Adrenal gland (tissue), 12 donors: Measurements from ENCODE around the gene PRKD3. TPM values are rescaled to one million over a fixed set of nuclear protein-coding genes. Genes with fewer than 3 reads are reported as not detected.

Source experiments
- DNase-seq, 7 donors: peaks; one replicate each; pipeline ENCODE4 v3.0.0-alpha.2; 2019 to 2020
- H3K27ac ChIP-seq, 5 donors: fragments of 200-600 bp; sonication (generic) in 4 of 5; 1 replicate in 3 of 5; 2 replicates in 2 of 5; pipeline versions ENCODE4 v1.5.1 to v1.8.0; 2016 to 2020; ENCODE audit warnings: mild to moderate bottlenecking in 1 of 5
- H3K27me3 ChIP-seq: fragments of 200-600 bp; 2 replicates; pipeline ENCODE4 v1.8.0; 2021
- H3K36me3 ChIP-seq, 2 donors: fragments of 200-600 bp; replicated peaks in 1 of 2; 1 replicate in 1 of 2; 2 replicates in 1 of 2; pipeline versions ENCODE4 v1.5.1 to v1.8.0; 2018 to 2022
- H3K4me1 ChIP-seq, 2 donors: fragments of 200-600 bp; replicated peaks in 1 of 2; 1 replicate in 1 of 2; 2 replicates in 1 of 2; pipeline versions ENCODE4 v1.5.1 to v1.8.0; 2018 to 2021
- H3K4me3 ChIP-seq, 4 donors: fragments of 200-600 bp; sonication (generic) in 3 of 4; one replicate each; pipeline ENCODE4 v1.5.1; 2016 to 2018
- H3K9me3 ChIP-seq, 3 donors: fragments of 200-600 bp; sonication (generic) in 1 of 3; replicated peaks in 1 of 3; 1 replicate in 2 of 3; 2 replicates in 1 of 3; pipeline versions ENCODE4 v1.5.1 to v1.8.0; 2016 to 2021
- POLR2A ChIP-seq, 2 donors: fragments of 450-650 bp; IDR thresholded peaks; one replicate each; pipeline ENCODE4 v1.6.1; 2017; ENCODE audit warnings: antibody characterized with exemption in 2 of 2, mild to moderate bottlenecking in 2 of 2, moderate library complexity in 1 of 2
- WGBS, 4 donors: extraction: QIAGEN DNeasy Blood & Tissue Kit in 2 of 4; methylation state at CpG; one replicate each; pipeline versions ENCODE4 v1.1.5 to v1.1.7; 2013 to 2017; 5-methylcytosine and 5-hydroxymethylcytosine counted together
- intact Hi-C, 2 donors: fragments of 100-400 bp; cut with DNase I; formaldehyde crosslinking; loops; one replicate each; pipeline versions ENCODE4 v1.14.1 to v1.15.0; 2022 to 2023
- polyA plus RNA-seq, 3 donors: library from polyadenylated mRNA; stranded (reverse); fragments of 200-250 nt in 2 of 3; fragments of 350-450 nt in 1 of 3; fragmentation: Illumina TruSeq in 1 of 3; extraction: RNeasy Lipid Tissue Mini Kit (QIAGEN cat#74804) in 1 of 3; gene quantifications; one replicate each; pipeline ENCODE4 v1.2.3, GENCODE V29; 2013 to 2014
- total RNA-seq, 9 donors: library from RNA; depleted of rRNA in 4 of 9; stranded (reverse); fragments of >200 nt in 4 of 9; fragments of 120-200 nt in 1 of 9; fragmentation: NEBNext Ultra II Directional in 1 of 9; extraction: Animal tissue kit (Norgen Biotek cat#: 25700) in 1 of 9; gene quantifications; one replicate each; pipeline versions ENCODE4 v1.1.0 to v1.2.4, GENCODE V29; 2013 to 2023
- TF ChIP-seq, protein P1 (sequence below), 6 experiments: fragments of 450-650 bp in 4 of 6; fragments of 200-600 bp in 2 of 6; sonication (generic) in 1 of 6; IDR thresholded peaks; 1 replicate in 5 of 6; 2 replicates in 1 of 6; pipeline versions ENCODE4 v1.5.1 to v1.8.0; 2016 to 2021; ENCODE audit warnings: antibody characterized with exemption in 6 of 6, mild to moderate bottlenecking in 2 of 6, moderate library complexity in 1 of 6
- donor health status: healthy with polysubstance abuse.
- donor health status: Bipolar disorder and iron deficiency.
- donor health status: DM: yes; HTN: yes; CAD: no.
- donor health status: DM: no; HTN: no; CAD: no.
- donor health status: DM: no; HTN: no; CAD: no.
- donor health status: DM: yes; HTN: yes; CAD: no.

The PRKD3 gene
- total and polyA plus RNA-seq, 12 donors, result 10.9 to 136 (median 49.3) TPM

DNA sequence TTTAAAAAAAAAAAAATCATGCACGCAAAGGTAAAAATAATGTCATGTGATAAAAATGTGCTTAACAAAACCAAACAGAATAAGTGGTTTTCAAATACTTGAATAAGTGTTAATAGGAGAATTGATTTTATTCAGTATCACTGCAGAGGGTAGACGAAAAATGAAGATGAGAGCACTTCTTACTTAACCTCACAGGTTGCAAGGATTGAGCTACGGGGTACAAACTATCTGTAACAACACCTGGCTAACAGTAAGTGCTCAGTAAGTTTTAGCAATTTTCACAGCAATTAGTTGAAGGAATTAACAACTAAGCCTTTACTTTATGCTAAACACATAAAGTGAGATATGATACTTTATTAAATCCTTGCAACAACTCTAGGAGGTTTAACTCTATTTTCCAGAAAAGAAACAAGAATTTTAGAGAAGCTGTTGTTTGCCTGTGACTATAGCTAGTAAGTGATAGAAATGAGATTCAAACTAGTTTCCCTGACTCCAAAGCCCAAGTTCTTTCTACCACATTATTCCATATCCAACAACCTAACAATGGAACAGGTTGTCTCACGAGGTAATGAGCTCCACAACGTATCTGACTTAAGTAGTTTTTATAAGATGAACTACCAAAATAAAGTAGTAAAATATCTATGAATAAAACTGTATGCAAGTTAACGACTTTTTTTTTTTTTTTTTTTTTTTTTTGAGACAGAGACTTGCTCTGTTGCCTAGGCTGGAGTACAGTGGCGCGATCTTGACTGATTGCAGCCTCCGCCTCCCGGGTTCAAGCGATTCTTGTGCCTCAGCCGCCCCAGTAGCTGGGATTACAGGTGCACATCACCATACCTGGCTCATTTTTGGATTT, 4.7 kb downstream of the PRKD3 start:
- no peak for DNase-seq
- Histone ChIP-seq H3K27me3 (no peaks in the 10 kb centered on the region), H3K36me3 (no peaks in the 10 kb centered on the region), H3K4me1 (peaks cover 22 to 55% of the 10 kb centered on the region in 2 donors), H3K9me3 (no peaks in the 10 kb centered on the region), H3K27ac (no peak overlapping the region), H3K4me3 (no peak overlapping the region)
- TF ChIP-seq, protein P1, sequence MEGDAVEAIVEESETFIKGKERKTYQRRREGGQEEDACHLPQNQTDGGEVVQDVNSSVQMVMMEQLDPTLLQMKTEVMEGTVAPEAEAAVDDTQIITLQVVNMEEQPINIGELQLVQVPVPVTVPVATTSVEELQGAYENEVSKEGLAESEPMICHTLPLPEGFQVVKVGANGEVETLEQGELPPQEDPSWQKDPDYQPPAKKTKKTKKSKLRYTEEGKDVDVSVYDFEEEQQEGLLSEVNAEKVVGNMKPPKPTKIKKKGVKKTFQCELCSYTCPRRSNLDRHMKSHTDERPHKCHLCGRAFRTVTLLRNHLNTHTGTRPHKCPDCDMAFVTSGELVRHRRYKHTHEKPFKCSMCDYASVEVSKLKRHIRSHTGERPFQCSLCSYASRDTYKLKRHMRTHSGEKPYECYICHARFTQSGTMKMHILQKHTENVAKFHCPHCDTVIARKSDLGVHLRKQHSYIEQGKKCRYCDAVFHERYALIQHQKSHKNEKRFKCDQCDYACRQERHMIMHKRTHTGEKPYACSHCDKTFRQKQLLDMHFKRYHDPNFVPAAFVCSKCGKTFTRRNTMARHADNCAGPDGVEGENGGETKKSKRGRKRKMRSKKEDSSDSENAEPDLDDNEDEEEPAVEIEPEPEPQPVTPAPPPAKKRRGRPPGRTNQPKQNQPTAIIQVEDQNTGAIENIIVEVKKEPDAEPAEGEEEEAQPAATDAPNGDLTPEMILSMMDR (IDR thresholded peaks at IDR 0.05), result no peak
- TF ChIP-seq POLR2A (IDR thresholded peaks at IDR 0.05), result no peak
- 90 to 94% (median 93%) methylated on average over 12 of the region's 12 CpGs for WGBS, 4 donors
- intact Hi-C loops, result no loop called here

DNA sequence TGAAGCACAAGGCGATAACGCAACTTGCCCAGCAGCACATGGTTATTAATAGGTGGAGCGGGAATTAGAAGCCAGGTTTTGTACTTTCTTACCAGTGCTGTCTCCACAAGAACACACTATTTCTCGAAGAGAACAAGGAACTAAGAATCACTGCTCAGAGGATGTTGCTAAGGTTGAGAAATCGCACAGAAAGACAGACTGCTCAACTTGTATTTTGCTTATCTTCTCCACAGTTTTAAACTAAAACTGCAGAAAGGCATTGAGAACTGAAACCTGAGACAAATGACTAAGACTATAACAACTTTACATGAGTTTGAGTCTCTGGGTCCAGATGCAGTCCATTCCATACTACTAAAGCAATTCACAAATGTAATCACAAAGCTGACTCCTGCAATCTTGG, 6.2 kb downstream of the PRKD3 start:
- TF ChIP-seq, protein P1 (IDR thresholded peaks at IDR 0.05), result no peak
- TF ChIP-seq POLR2A (IDR thresholded peaks at IDR 0.05), result no peak
- intact Hi-C loops, result no loop called here
- DNase-seq, result no peak
- Histone ChIP-seq H3K36me3 (no peaks in the 10 kb centered on the region), H3K4me1 (peaks cover 22 to 68% of the 10 kb centered on the region in 2 donors), H3K9me3 (no peaks in the 10 kb centered on the region), H3K27ac (peak overlapping the region in 1 of 5 donors; percentile 8), H3K27me3 (no peaks in the 10 kb centered on the region), H3K4me3 (no peak overlapping the region)
- 39 to 55% (median 50%) methylated on average over 5 of the region's 5 CpGs for WGBS, 4 donors

DNA sequence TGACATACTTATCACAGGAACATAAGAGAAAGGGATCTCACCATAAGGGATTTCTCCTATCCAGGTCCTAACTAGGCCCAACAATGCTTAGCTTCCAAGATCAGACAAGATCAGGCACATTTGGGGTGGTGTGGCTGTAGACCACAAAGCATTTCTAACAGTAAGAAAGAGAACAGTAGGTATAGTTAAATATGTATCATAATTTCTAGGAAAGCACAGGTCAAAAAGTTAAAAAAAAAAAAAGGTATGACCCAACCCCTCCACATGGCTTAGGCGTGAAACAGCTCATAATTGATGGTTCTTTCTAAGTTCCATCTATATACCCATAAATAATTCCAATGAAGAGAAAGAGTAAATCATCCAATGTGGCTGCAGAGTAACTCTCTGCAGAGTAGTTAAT, 6.9 kb downstream of the PRKD3 start:
- no peaks in the 10 kb centered on the region for H3K9me3 ChIP-seq
- no peaks in the 10 kb centered on the region for H3K27me3 ChIP-seq
- H3K4me3 ChIP-seq, result no peak overlapping the region
- 93 to 98% (median 95%) methylated on average over 1 of the region's 1 CpG for WGBS, 4 donors
- no peak for TF ChIP-seq POLR2A (IDR thresholded peaks at IDR 0.05)
- TF ChIP-seq, protein P1 (IDR thresholded peaks at IDR 0.05), result no peak
- H3K27ac ChIP-seq, result no peak overlapping the region
- peaks cover 18 to 66% of the 10 kb centered on the region in 2 donors for H3K4me1 ChIP-seq
- no peak for DNase-seq
- intact Hi-C loops, result no loop called here
- H3K36me3 ChIP-seq, result no peaks in the 10 kb centered on the region

DNA sequence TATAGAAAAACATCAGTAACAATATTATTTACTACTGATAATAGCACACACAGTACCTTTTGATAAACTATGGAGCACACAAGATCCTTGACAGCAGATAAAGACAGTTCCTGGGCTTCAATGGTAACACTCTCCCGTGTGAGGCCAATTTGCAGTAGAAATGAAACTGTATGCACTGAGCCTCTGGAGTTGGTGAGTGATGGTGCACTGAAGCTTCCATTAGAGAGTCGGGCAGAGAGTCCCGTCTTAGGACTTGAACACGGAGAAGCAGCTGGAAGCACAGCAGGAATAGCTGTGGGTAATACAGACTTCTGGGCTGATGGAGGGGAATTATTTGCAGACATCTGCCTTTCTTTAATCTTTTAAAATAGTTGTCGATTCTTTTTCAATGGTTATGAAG, 8.5 kb downstream of the PRKD3 start:
- Histone ChIP-seq H3K4me1 (peaks cover 12 to 63% of the 10 kb centered on the region in 2 donors), H3K27ac (no peak overlapping the region), H3K36me3 (no peaks in the 10 kb centered on the region), H3K27me3 (no peaks in the 10 kb centered on the region), H3K4me3 (no peak overlapping the region), H3K9me3 (no peaks in the 10 kb centered on the region)
- 87 to 95% (median 93%) methylated on average over 5 of the region's 5 CpGs for WGBS, 4 donors
- TF ChIP-seq POLR2A (IDR thresholded peaks at IDR 0.05), result no peak
- TF ChIP-seq, protein P1 (IDR thresholded peaks at IDR 0.05), result no peak
- intact Hi-C loops, result no loop called here
- no peak for DNase-seq
